ENCODE measurements around the gene ZCCHC3.
"Not testable (repeated sequence)": the region's sequence is repeated elsewhere in the genome, so short reads cannot be mapped to it uniquely, and the experiment has no call there.

Gene ZCCHC3

DNA sequence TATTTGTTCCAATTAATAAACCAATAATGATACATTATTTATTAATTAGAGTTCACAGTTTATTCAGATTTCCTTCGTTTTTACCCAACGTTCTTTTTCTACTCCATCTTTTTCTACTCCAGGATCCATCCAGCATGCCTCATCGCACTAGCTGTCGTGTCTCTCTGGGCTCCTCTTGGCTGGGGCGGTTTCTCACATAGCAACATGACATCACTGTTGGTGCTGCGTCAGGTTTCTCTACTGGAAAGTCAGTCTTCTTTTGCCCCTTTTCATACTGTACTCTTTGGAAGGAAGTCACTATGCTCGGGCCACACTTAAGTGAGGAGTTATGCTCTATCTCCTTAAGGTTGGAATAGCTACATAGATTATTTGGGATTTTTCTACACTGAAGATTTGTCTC lies 14.2 kb downstream of the ZCCHC3 start:
- DNase-seq (ENCODE audit: low read depth) = no peak

DNA sequence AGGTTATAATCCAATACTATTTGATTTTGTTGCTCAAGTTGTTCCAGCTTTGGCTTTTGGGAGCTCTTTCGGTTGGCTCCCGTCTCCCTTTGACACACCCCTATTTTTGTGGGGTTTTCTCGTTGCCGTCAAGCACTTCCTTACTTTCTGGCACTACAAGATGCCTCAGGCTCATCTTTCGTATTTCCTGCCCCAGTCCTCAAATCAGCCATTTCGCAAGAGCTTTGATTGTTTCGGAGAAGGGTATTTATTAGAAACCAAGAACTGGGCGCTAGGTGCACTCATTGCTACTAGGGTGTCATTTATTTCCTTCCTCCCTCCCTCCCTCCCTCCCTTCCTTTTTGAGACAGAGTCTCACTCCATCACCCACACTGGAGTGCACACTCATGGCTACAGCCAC lies 14.7 kb downstream of the ZCCHC3 start:
- DNase-seq (ENCODE audit: low read depth) = no peak

DNA sequence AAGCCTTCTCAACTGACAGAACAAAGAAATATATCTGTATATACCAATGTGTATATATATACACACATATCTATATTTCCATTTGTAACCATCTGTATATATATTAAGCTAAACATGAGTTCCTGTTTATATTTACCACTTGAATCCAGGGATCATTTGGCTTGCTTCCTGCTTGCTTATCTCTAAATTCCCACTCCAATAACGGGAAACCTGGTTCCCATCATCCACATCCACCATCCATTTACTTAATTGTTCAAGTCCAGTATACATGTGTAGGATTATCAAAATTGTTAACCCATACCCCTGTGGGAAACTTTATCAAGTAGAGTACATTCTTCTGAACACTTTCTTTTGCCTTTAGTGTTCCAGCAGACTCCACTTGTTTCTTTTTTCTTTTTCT lies 15.5 kb downstream of the ZCCHC3 start:
- no peak for DNase-seq (ENCODE audit: low read depth)

- DNase-seq (ENCODE audit: low read depth) = no peak
Measured at GRCh38 chr20:313402-313801, 16.0 kb downstream of the ZCCHC3 start.

DNA sequence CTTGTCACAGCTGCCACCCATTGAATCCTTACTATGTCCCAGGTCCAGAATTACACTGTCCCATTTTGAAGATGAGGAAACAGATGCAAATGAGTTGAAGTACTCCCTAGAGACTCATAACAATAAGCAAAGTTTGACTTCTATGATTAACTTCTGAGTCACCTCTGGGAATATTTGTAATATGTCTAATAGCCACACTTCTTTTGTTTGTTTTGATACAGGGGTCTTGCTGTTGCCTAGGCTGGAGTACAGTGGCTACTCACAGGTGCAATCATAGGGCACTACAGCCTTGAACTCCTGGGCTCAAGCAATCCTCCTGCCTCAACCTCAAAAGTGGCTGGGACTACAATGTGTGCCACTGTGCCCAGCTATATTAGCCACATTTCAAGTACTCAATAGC lies 16.6 kb downstream of the ZCCHC3 start:
- DNase-seq (ENCODE audit: low read depth) = no peak

DNA sequence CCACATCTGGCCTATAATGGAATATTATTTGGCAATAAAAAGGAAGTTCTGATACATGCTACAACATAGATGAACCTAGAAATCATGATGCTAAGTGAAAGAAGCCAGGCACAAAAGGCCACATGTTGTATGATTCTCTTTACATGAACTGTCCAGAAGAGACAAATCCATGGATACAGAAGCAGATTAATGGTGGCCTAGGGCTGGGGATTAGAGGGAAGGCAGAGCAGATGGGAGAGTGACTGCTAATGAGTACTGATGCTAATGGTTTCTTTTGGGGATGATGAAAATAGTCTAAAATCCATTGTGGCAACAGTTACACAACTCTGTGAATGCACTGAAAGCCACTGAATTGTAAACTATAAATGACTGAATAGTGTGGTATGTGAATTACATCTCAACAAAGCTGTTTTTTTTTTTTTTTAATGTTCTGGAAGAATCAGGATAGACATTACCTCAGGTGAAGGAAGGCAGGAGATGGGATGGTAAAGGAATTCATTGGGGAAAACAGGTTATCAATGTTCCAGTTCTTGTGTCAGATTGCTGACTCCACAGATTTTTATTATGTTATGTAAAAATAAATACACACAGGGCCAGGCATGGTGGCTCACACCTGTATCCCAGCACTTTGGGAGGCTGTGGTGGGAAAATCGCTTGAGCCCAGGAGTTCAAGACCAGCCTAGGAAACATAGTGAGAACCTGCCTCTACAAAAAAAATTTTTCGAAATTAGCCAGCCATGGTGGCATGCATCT lies 19.1 kb downstream of the ZCCHC3 start:
- DNase-seq (ENCODE audit: low read depth) = no peak

DNA sequence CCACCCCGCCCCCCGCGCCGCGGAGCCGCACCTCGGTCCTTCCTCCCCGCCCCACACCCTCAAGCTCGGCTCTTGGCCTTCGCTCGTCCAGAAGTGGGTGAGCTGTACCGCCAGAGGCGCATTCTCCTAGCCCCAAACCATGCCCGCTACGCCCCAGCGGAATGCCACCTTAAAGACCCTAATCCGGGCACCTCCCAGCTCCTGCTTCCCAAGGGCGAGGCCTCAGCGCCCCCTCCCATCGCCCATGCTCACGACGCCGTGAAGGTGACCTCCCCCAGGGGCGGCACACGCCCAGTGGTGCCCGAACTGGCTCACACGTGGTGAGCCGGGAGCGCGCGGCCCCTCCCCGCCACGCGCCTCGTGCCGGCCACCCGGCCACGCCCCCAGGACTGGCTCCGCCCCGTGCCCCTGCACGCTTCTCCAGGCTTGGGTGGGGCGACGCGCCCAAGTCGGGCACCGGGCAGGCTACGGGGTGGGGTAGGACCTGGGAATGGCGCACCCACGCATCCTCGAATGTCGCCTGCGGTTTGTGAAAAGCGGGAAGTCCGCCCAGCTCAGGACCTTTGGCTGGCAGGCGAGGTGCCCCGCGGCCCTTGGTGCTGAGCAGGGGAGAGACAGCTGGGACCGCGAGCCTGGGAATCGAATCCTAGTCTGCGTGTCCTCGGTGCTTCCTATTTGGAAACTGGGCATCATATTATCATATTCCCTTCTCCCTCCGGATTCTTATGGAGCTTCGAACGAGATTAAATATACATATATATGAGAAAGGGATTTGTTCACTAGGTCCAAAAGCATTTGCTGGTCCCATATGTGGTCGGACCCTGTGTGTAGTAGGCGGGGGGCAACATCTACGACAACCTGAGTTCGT lies 27.0 kb downstream of the ZCCHC3 start:
- peak; percentile 77 for DNase-seq (ENCODE audit: low read depth)

GRCh38 chr20:325045-325888 lies 27.9 kb downstream of the ZCCHC3 start, which contains the start of gene SOX12:
Gene SOX12, plus strand, starts transcription at chr20:325552. Its CDS starts 373 bp downstream, at chr20:325925.
- DNase-seq (ENCODE audit: low read depth) = peak; percentile 95

GRCh38 chr20:325889-326644 lies 28.7 kb downstream of the ZCCHC3 start:
- no peak for DNase-seq (ENCODE audit: low read depth)

DNA sequence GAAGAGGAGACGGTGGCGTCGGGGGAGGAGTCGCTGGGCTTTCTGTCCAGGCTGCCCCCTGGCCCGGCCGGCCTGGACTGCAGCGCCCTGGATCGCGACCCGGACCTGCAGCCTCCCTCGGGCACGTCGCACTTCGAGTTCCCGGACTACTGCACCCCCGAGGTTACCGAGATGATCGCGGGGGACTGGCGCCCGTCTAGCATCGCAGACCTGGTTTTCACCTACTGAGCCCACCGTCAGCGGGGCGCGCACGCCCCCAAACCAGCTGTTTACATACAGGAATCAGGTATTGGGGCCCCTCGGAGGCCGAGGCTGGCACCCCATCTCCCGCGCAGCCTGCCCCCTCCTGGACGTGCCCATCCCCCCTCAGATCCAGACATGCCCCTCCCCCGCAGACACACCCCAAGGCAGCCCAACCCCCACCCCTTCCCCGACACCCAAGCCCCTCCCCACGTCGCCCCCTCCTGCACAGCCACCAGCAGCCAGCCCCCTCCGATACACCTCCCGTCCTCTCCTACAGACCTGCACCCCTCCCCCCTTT lies 29.3 kb downstream of the ZCCHC3 start:
- DNase-seq (ENCODE audit: low read depth) = no peak

DNA sequence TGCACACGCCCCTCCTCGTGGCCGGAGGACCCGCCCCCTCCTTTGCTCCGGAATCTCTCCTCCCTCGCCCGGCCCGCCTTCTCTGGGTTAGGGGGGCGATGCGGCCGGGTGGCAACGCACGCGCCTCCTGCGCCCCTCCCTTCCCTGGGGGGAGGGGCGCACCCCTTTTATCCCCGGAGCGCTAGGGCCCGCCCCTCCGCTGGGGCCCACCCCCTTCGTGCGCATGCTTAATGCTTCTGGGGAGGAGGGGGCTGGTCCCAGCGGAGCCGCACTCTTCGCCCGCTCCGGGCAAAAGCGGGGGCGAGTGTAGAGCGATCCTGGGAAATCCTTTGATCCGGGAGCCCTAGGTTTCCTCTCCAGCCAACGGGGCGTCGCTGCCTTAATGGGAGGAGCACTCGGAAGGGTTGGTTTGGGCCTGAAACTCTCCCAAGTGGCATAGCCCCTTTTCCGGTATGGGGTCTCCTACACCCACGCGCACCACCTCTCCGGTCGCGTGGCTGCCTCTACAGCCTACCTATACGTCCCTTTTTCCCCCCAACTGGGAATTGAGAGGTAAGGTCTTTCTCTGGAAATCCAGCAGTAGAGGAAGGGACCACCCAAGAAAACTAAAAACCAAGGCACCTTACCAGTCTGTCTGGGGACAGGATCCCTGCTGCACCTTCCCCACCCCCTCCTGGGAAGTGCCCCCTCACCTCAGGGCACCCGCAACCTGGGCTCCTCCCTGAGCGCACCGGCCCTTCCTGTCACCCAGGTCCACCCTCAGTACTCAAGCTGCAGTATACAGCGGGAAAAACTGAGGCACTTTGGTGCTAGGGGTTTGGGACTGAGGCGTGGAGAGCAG lies 30.0 kb downstream of the ZCCHC3 start:
- DNase-seq (ENCODE audit: low read depth) = peak; percentile 68

DNA sequence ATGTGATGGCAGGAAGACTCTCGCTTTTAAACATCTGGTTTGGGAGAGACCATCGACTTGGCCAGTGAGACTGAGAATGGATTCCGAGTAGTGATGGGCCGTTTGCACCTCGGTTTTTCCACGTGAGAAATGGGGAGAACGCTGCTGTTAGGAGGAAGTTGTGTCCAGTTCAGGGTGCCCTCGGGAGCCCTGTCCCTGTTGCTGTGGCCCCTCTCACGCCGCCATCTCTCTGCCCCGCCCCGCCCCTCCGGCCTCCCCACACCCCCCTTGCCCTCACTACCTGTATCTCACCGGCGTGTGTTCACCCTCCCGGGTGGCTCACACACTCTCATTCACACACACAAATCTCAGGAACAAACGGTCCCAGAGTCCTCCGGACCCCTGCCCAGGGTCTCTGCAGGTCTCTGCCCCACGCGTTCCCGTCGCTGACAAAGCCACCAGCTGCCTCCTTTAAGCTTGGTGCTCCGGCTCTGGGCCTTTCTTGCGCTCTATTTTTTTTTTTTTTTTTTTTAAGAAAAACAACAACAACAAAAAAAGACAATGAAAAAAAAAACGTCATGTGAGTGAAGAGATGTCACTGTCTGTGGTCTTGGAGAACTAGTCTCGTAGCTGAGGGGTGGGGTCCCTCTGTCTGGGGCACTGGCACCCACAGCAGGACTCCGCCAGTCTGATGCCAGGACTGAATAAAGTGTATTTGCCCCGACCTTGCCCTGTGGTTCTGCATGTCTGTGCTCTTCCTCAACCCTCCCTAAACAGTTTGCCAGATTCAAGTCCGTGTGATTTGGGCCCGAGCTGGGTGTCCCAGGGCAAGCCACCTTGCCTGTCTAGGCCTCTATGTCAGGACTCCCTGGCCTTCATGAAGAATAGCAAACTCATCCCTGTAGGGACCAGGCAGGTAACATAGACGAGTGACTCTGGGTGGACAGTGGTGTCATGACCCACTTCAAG lies 30.9 kb downstream of the ZCCHC3 start:
- DNase-seq (ENCODE audit: low read depth) = no peak

DNA sequence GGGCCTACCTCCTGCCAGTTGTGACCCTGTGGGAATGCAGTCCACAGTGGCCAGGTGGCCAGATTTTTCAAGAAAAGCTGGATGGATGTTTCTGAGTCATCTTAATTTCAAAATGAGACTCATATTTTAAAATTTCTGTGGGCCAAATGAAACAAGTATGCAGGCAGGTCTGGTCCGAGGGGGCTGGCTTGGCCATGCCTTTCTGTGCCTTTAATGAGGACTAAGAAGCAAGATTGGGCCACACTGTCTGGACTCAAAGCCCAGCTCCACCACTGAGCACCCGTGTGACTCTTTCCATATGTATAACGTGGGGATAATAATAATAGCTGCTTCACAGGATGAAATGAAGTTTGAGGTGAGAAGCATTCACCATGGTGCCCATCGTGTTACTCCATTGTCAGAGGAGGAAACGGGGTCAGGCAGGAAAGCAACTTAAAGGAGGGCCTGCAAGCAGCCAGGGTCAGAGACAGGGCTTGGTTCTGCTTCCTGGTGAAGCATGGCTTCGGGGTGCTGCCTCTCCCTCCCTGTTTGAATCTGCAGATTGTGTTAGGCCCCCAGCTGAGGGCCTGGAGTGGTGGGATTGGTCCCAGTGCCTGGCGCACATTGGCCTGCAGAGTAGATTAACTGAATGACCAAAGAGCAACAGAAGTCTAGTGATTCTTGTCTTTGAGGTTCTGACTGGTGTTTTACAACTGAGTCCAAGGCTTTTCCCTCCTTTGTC lies 31.8 kb downstream of the ZCCHC3 start:
- no peak for DNase-seq (ENCODE audit: low read depth)

- no peak for DNase-seq (ENCODE audit: low read depth)
Measured at GRCh38 chr20:329851-330232, 32.5 kb downstream of the ZCCHC3 start.

GRCh38 chr20:330233-331149 lies 33.1 kb downstream of the ZCCHC3 start:
- DNase-seq (ENCODE audit: low read depth) = peak; percentile 41

DNA sequence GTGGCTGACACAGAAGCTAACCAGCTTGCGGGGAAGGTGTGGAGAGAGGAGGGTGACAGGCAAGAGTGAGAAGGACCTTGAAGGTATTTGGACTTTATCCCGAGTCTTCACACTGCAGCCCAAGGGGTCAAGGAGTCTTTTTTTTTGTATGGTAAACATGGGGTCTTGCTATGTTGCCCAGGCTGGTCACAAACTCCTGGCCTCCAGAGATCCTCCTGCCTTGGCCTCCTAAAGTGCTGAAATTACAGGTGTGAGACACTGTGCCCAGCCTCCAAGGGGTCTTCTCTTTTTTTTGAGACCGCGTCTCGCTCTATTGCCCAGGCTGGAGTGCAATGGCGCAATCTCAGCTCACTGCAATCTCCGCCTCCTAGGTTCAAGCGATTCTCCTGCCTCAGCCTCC lies 37.2 kb downstream of the ZCCHC3 start:
- no peak for DNase-seq (ENCODE audit: low read depth)

- DNase-seq (ENCODE audit: low read depth) = not testable (repeated sequence)
Measured at GRCh38 chr20:336040-336439, 38.7 kb downstream of the ZCCHC3 start.

All from T follicular helper cell (primary cell).